HG02938 (cell line): Measurements from ENCODE around the gene PRDM8.
A peak's percentile ranks its signal among the peaks of the same experiment; 100 is the strongest.

Experiments used
- ATAC-seq: cut with Tn5 transposase; IDR thresholded peaks from one replicate; pipeline ENCODE4 v1.9.1; 2021; ENCODE audit warnings: mild to moderate bottlenecking, moderate library complexity; ENCODE audit not compliant: unreplicated experiment

The PRDM8 gene

DNA sequence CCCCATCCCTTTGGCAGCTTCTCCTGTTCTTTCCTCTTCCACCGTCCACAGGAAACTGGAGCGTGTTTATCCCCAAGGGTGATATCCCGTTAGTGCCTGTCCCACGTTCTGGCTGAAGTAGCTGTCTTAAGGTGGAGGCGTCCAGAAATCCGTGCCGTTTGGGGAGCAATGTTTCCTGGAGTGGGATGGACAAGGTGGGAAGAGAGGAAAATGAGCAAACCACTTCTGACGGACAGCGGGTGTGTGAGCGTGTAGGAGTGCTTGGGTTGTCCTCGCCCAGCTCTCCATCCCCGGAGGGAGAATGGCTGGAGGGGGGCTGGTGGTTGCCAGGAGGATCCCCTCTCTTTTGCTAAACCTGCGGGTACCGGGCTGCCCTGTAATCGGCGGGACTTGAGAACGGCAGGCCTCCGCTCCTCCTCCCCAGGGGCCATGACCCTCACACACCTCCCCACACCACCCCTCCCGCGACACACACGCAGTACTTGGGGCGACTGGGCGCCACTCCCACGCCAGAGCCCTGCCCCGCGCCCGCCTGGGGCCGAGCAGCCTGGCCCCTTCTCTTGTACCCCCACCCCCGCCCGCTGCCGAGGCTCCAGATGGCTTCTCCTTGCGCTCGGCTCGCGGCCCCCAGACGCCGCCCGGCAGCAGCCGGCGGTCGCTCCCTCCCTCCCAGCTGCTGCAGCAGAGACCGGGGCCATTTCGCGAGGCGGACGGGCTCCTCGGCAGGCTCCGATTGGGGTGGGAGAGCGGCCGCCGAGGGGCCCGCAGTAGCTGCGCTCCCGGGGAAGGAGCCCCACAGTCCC, 13.9 kb upstream of the PRDM8 start:
- ATAC-seq, result peak; percentile 48

DNA sequence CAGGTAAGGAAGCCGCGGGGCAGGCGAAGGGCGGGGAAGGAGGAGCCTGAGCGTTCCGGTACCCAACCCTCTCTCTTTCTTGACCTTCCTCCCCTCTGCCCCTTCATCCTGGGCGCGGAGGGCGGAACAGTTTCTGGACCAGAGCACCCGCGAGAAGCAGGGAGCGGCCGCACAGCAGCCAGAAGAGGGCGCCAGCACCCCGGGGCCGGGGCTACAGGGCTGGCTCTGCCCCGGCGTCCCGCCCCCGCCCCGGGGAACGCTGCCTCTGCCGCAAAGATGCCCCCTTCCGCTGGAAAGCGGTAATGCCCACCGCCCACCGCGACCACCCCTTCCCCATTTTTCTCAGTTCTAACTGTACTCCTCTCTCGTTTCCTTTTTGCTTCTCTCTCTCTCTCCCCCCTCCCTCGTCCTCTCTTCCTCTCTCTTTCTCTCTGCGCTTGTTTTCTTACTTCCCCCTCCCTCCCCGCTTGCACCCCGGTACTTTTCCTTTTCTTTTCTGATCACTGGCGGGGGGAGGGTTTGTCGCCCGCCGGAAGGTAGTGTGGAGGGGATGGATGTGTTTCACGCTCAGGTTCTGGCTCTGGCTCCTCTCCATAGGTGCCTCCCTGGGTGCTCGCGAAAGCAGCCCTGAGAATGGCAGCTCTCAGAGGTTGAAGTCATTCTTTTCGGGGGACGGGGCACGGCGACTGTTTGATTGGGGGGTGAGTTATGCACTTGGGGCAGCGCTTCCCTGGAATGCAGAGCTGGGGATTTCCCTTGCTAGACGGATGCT, 13.1 kb upstream of the PRDM8 start:
- ATAC-seq, result peak; percentile 90

- no peak for ATAC-seq
Measured at GRCh38 chr4:80184825-80185756, 12.2 kb upstream of the PRDM8 start.

GRCh38 chr4:80185787-80186548, 11.3 kb upstream of the PRDM8 start:
- no peak for ATAC-seq

- ATAC-seq, result no peak
Measured at GRCh38 chr4:80186676-80187075, 10.6 kb upstream of the PRDM8 start.

GRCh38 chr4:80187677-80188076, 9.6 kb upstream of the PRDM8 start:
- no peak for ATAC-seq

DNA sequence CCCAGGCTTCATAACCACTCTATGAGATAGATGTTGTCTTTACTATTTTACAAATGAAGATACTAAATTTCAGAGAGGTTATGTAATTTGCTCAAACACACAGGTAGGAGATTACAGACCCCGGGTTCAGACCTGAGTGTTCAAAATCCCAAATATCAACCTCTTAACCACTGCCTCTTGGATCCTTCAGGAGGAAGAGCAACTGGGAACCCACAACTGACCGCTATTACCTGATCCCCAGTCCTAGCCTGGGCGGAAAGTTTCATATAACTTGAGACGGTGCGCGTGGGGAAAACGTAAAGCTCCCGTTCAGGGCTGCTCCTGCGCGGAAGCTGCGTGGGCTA, 8.9 kb upstream of the PRDM8 start:
- ATAC-seq, result no peak

DNA sequence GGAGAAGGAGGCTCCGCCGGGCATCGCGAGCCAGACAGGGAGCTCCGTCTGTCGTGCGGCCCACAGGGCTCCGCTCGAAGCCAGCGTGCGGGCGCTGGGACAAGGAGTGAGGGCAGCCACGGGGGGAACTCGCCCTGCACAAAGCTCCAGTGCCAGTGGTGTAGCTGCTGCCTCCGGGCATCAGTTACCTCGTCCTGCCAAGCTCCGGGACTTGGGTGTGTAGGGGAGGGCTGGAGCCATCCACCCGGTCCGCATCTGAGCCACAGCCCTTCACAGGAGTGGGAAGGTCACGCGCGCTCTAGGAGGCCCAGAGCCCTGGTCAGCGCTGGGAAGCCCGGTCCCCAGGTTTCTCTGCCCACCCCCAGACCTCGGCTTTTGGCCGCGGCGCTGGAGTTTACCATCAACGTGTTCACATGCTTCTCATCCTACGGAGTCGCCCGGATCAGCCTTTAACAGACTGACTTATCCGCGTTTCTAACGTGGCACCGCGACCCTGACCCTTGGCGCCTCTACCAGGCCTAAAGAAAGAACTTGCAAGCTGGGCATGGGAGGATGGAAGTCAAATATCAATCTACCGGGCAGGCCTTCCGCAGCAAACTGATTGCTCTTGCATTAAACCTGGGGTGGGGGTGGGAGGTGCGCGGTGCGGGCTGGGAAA, 8.4 kb upstream of the PRDM8 start:
- ATAC-seq, result no peak

GRCh38 chr4:80189581-80189955, 7.7 kb upstream of the PRDM8 start:
- no peak for ATAC-seq

GRCh38 chr4:80189956-80190677, 7.2 kb upstream of the PRDM8 start:
- no peak for ATAC-seq

- no peak for ATAC-seq
Measured at GRCh38 chr4:80192252-80192866, 4.9 kb upstream of the PRDM8 start.

- no peak for ATAC-seq
Measured at GRCh38 chr4:80192937-80193336, 4.4 kb upstream of the PRDM8 start.

DNA sequence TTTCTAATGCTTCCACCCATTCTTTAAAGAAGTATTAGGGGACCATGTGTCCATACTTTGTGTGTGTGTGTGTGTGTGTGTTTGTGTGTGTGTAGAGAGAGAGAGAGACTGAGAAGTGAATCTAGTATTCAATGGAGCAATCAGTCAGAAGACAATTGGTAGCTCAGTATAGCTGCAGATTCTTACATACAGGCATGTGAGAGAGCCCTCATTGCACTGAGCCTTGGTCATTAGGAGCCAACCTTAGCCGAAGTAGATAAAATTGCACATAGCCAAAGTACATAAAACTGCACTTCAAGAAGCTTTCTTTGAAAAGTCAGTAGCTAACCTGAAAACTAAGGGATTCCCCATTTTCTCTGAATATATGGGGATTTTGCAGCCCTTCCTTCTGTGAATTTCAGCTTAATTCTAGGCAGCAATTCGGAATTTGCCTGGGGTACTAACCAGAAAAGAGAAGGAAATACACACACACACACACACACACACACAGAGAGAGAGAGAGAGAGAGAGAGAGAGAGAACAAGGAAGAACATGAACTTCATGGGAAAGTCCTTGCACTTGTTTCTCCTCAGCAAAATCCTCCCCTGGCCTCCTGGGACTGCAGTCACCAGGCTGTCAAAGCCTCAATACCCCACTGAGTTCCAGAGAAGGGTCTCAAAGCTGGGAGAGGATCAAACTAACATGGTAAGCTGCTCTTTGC, 1.7 kb upstream of the PRDM8 start:
- no peak for ATAC-seq

DNA sequence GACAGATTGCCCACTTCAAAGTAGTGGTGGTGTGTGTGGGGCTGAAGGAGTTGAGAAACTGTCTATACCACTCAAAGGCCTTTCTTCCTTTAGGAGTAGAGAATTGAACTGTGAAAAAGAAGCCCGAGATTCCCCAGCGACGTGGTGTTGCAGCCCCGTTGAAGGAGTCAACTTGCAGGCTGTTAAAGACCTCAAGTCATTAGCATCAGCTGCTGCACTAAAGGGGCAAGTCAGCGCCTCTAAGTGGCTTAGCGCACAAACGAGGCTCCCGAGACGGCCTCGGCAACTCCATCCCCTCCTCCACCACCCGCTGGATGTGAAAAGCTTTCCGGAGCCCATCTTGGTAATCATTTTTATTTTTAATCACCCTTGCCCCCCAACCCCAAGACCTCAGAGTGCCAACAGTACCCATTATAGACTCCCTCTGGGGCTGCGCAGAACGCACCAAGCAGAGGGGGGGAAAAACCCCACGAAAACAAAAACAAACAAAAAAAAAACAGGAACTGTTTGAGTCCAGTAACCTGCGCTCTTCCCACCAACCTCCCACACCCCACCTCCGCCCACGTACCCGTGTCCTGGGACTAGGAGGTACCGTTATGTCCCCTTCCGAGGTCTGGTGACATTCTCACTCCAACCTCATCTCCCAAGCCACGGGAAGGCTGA, 913 bp upstream of the PRDM8 start:
- ATAC-seq, result no peak

DNA sequence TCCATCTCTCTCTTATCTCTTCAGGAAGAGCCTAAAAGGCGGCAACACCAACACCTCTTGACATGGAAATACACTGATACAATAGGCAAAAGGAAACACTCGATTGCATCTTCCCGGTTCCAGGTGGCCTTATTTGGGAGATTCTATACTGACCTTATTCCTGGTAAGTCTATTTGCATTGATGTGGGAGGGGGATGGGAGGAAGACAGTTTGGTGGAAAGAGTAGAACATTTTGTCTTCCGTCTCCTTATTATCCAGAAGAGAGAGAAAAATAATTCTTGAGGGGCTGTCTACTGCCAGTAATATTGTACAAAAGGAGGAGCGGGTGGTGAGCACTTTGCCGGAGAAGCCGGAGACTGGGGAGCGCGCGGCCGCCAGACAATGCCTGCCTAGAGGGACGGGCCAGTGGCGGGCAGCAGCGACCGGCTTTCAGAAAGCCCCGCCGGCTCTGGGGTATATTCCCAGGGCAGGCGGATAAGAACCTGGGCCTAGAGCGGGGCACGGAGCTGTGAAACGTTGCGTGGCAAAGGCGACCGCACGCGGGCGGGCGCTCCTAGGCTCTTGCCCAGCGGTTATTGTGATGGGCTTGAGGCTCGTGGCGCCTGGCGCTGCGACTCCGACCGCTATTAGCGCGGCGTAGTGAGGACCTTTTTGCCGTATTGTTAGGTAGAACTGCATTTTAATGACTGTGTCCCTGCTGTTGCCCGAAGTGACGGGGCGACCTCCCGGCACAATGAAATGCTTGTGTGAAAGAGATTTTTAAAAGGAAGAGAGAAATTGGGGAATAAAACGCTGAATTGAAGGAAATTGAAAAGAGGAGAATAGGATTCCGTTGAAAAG, 518 bp downstream of the PRDM8 start:
- no peak for ATAC-seq

DNA sequence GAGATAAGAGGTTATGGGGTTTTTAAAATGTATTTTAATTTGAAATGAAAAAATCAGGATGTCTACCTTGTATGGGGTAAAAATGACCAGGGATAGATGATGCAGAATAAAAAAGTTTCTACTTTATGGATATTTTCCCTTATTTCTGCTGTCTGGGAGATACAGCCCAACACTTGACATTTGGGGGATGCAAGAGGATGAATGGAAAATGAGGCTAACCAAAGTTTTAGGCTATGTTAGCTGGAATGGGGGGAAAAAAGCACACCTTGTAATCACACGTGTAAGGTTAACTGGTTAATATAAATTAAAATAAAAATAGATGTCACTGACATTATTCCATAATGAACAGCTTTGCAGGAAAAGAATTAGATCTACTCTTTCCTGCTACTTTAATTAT, 1.1 kb downstream of the PRDM8 start:
- no peak for ATAC-seq

DNA sequence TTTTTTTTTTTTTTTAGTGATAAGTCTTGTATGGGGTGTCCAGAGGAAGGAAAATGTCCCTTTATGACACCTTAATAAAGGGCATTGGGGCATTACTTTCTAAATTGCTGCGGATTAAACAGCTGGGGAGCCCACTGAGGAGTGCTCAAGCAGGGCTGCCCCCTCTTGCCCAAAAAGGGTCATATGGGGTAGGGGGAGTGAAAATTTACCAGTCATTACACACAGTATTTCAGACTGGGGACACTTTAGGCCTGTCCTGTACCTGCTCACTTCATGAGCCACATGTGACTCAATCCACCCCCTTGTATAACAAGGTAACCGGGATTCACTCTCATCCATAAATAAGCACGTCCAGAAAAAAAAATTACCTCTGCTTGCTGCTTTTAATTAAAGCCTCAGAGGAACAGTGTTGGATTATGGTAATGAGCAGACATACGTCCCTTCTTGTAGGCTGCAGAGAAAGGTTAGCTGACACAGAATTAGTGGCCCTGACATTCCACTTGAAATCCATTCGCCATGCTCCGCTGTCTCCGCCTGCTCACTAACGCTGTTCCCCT, 1.8 kb downstream of the PRDM8 start:
- ATAC-seq, result no peak
